EH (cell line): Measurements from ENCODE around the gene CA10.

Experiments used
- DNase-seq: peaks from one replicate; pipeline ENCODE4 v3.0.0-alpha.2; 2015; ENCODE audit warnings: low read depth

The CA10 gene

GRCh38 chr17:51948128-51948527, 210.4 kb downstream of the CA10 start:
- DNase-seq: no peak

- DNase-seq: no peak
Observed at GRCh38 chr17:51947160-51947735, 211.3 kb downstream of the CA10 start.

- no peak for DNase-seq
Observed at GRCh38 chr17:51946311-51946710, 212.2 kb downstream of the CA10 start.

GRCh38 chr17:51941272-51941671, 217.2 kb downstream of the CA10 start:
- no peak for DNase-seq

GRCh38 chr17:51937264-51937663, 221.2 kb downstream of the CA10 start:
- no peak for DNase-seq

- DNase-seq: no peak
Observed at GRCh38 chr17:51935477-51935876, 223.0 kb downstream of the CA10 start.

- DNase-seq: no peak
Observed at GRCh38 chr17:51933647-51934046, 224.9 kb downstream of the CA10 start.

GRCh38 chr17:51926448-51926847, 232.1 kb downstream of the CA10 start:
- no peak for DNase-seq

GRCh38 chr17:51921500-51921899, 237.0 kb downstream of the CA10 start:
- DNase-seq: no peak

- no peak for DNase-seq
Observed at GRCh38 chr17:51914577-51914976, 243.9 kb downstream of the CA10 start.

GRCh38 chr17:51913491-51914205, 244.9 kb downstream of the CA10 start:
- DNase-seq: no peak

GRCh38 chr17:51912939-51913338, 245.6 kb downstream of the CA10 start:
- no peak for DNase-seq

- no peak for DNase-seq
Observed at GRCh38 chr17:51911237-51911636, 247.3 kb downstream of the CA10 start.

GRCh38 chr17:51909971-51910370, 248.5 kb downstream of the CA10 start:
- DNase-seq: no peak

GRCh38 chr17:51908841-51909537, 249.5 kb downstream of the CA10 start:
- DNase-seq: no peak

GRCh38 chr17:51907041-51907440, 251.5 kb downstream of the CA10 start:
- no peak for DNase-seq

GRCh38 chr17:51904379-51904778, 254.1 kb downstream of the CA10 start:
- no peak for DNase-seq

- no peak for DNase-seq
Observed at GRCh38 chr17:51901242-51901641, 257.3 kb downstream of the CA10 start.

GRCh38 chr17:51891936-51892335, 266.6 kb downstream of the CA10 start:
- no peak for DNase-seq

- DNase-seq: no peak
Observed at GRCh38 chr17:51890710-51891109, 267.8 kb downstream of the CA10 start.

GRCh38 chr17:51888816-51889215, 269.7 kb downstream of the CA10 start:
- no peak for DNase-seq

GRCh38 chr17:51876986-51877385, 281.5 kb downstream of the CA10 start:
- no peak for DNase-seq

- DNase-seq: no peak
Observed at GRCh38 chr17:51873302-51873701, 285.2 kb downstream of the CA10 start.
